ENCODE results near the gene OSBPL8. TPM values are rescaled to one million over a fixed set of nuclear protein-coding genes. Genes with fewer than 3 reads are reported as not detected.

Gene OSBPL8
- total and polyA plus RNA-seq, 7 donors: 7.6 to 64.3 (median 44.8) TPM

- WGBS, 2 donors: 91 to 92% methylated on average over 2 of the region's 2 CpGs
- Histone ChIP-seq H3K9me3 (no peaks in the 10 kb centered on the region), H3K27me3 (no peaks in the 10 kb centered on the region), H3K4me1 (no peaks in the 10 kb centered on the region), H3K4me3 (no peak overlapping the region), H3K36me3 (peaks cover 0 to 25% (median 2%) of the 10 kb centered on the region in 4 donors), H3K27ac (no peak overlapping the region)
- TF ChIP-seq EP300 (IDR thresholded peaks at IDR 0.05) (no peak), POLR2AphosphoS5 (IDR thresholded peaks at IDR 0.05) (no peak), POLR2A (IDR thresholded peaks at IDR 0.05) (no peak), CTCF (IDR thresholded peaks at IDR 0.05) (no peak)
- no peak for DNase-seq
- intact Hi-C loops (cut with DNase I): no loop called here
Measured at GRCh38 chr12:76400136-76400535, 159.4 kb downstream of the OSBPL8 start.

- Histone ChIP-seq H3K9me3 (no peaks in the 10 kb centered on the region), H3K4me1 (no peaks in the 10 kb centered on the region), H3K27me3 (no peaks in the 10 kb centered on the region), H3K36me3 (peaks cover 0 to 27% (median 2%) of the 10 kb centered on the region in 4 donors), H3K4me3 (no peak overlapping the region), H3K27ac (no peak overlapping the region)
- intact Hi-C loops (cut with DNase I): no loop called here
- TF ChIP-seq POLR2AphosphoS5 (IDR thresholded peaks at IDR 0.05) (no peak), POLR2A (IDR thresholded peaks at IDR 0.05) (no peak), EP300 (IDR thresholded peaks at IDR 0.05) (no peak), CTCF (IDR thresholded peaks at IDR 0.05) (no peak)
- DNase-seq: no peak
- WGBS, 2 donors: 98 to 99% methylated on average over 2 of the region's 2 CpGs
Measured at GRCh38 chr12:76399040-76399439, 160.5 kb downstream of the OSBPL8 start.

- Histone ChIP-seq H3K4me1 (no peaks in the 10 kb centered on the region), H3K9me3 (no peaks in the 10 kb centered on the region), H3K36me3 (peaks cover 0 to 31% (median 2%) of the 10 kb centered on the region in 4 donors), H3K27me3 (no peaks in the 10 kb centered on the region), H3K4me3 (no peak overlapping the region), H3K27ac (no peak overlapping the region)
- no peak for DNase-seq
- TF ChIP-seq POLR2AphosphoS5 (IDR thresholded peaks at IDR 0.05) (no peak), EP300 (IDR thresholded peaks at IDR 0.05) (no peak), CTCF (IDR thresholded peaks at IDR 0.05) (no peak), POLR2A (IDR thresholded peaks at IDR 0.05) (no peak)
- intact Hi-C loops (cut with DNase I): no loop called here
Measured at GRCh38 chr12:76398106-76398505, 161.5 kb downstream of the OSBPL8 start.

GRCh38 chr12:76391461-76391860 is 168.1 kb downstream of the OSBPL8 start:
- TF ChIP-seq CTCF (IDR thresholded peaks at IDR 0.05): no peak
- TF ChIP-seq POLR2AphosphoS5 (IDR thresholded peaks at IDR 0.05): no peak
- no peak for TF ChIP-seq EP300 (IDR thresholded peaks at IDR 0.05)
- TF ChIP-seq POLR2A (IDR thresholded peaks at IDR 0.05): no peak
- no peak overlapping the region for H3K27ac ChIP-seq
- no peak overlapping the region for H3K4me3 ChIP-seq
- H3K4me1 ChIP-seq: no peaks in the 10 kb centered on the region
- peaks cover 0 to 47% (median 8%) of the 10 kb centered on the region in 4 donors for H3K36me3 ChIP-seq
- no peak for DNase-seq
- intact Hi-C loops (cut with DNase I): no loop called here
- no peaks in the 10 kb centered on the region for H3K9me3 ChIP-seq
- H3K27me3 ChIP-seq: no peaks in the 10 kb centered on the region
- WGBS, 2 donors: 92 to 93% methylated on average over 1 of the region's 1 CpG

- no peaks in the 10 kb centered on the region for H3K9me3 ChIP-seq
- WGBS, 2 donors: 92 to 96% methylated on average over 2 of the region's 2 CpGs
- no peak for DNase-seq
- no peaks in the 10 kb centered on the region for H3K4me1 ChIP-seq
- H3K4me3 ChIP-seq: no peak overlapping the region
- TF ChIP-seq POLR2AphosphoS5 (IDR thresholded peaks at IDR 0.05) (no peak), EP300 (IDR thresholded peaks at IDR 0.05) (no peak), POLR2A (IDR thresholded peaks at IDR 0.05) (no peak), CTCF (IDR thresholded peaks at IDR 0.05) (no peak)
- peaks cover 0 to 65% (median 8%) of the 10 kb centered on the region in 4 donors for H3K36me3 ChIP-seq
- intact Hi-C loops (cut with DNase I): no loop called here
- H3K27me3 ChIP-seq: no peaks in the 10 kb centered on the region
- no peak overlapping the region for H3K27ac ChIP-seq
Measured at GRCh38 chr12:76387614-76388013, 172.0 kb downstream of the OSBPL8 start.

Data from sigmoid colon (tissue), 7 donors.